OCI-LY3 (cell line): Measurements from ENCODE around the gene CPZ.

ENCODE experiments used
- EZH2phosphoT487 ChIP-seq: fragments of 200-600 bp; shearing (Covaris generic); IDR thresholded peaks from 2 replicates; pipeline ENCODE4 v1.6.1; 2018; ENCODE audit warnings: antibody characterized with exemption, mixed run types, low read depth
- TF ChIP-seq, protein P1 (sequence below): fragments of 200-600, 300-600 bp; sonication (generic); IDR thresholded peaks from 2 replicates; pipeline ENCODE4 v1.5.1; 2014; ENCODE audit warnings: antibody characterized with exemption, low read length, low read depth

DNA sequence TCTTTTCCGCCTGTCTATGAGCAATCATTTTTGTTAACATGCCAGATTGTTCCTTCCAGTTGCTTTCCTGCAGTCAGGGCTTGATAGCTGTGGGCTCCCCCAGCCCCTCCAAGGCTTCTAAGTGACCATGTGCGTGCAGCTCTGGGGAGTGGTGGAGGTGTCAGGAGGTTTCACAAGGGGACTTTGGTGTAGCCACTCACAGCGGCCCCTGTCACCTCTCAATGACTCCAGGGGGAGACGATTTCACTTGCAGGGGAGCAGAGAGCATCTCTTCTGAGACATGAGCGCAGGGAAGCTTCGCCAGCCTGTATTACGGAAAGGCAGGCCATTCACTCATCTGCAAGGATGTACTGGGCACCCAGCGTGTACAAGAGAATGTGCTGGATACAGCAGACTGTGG, 15.5 kb upstream of the CPZ start:
- TF ChIP-seq, protein P1, sequence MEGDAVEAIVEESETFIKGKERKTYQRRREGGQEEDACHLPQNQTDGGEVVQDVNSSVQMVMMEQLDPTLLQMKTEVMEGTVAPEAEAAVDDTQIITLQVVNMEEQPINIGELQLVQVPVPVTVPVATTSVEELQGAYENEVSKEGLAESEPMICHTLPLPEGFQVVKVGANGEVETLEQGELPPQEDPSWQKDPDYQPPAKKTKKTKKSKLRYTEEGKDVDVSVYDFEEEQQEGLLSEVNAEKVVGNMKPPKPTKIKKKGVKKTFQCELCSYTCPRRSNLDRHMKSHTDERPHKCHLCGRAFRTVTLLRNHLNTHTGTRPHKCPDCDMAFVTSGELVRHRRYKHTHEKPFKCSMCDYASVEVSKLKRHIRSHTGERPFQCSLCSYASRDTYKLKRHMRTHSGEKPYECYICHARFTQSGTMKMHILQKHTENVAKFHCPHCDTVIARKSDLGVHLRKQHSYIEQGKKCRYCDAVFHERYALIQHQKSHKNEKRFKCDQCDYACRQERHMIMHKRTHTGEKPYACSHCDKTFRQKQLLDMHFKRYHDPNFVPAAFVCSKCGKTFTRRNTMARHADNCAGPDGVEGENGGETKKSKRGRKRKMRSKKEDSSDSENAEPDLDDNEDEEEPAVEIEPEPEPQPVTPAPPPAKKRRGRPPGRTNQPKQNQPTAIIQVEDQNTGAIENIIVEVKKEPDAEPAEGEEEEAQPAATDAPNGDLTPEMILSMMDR = no peak
- TF ChIP-seq EZH2phosphoT487 = no peak
